Stimulated activated CD4-positive, alpha-beta T cell treated with anti-CD3 and anti-CD28 coated beads, Interleukin-4, amount 100 ng/mL, for 1 hour (primary cell): ENCODE measurements around the gene SPAAR.
A peak's percentile ranks its signal among the peaks of the same experiment; 100 is the strongest.
"Not testable (repeated sequence)": the region's sequence is repeated elsewhere in the genome, so short reads cannot be mapped to it uniquely, and the experiment has no call there.

Experiments used
- DNase-seq: peaks from one replicate; pipeline ENCODE4 v3.0.0-alpha.2; 2020

The SPAAR gene, protein sequence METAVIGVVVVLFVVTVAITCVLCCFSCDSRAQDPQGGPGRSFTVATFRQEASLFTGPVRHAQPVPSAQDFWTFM

DNA sequence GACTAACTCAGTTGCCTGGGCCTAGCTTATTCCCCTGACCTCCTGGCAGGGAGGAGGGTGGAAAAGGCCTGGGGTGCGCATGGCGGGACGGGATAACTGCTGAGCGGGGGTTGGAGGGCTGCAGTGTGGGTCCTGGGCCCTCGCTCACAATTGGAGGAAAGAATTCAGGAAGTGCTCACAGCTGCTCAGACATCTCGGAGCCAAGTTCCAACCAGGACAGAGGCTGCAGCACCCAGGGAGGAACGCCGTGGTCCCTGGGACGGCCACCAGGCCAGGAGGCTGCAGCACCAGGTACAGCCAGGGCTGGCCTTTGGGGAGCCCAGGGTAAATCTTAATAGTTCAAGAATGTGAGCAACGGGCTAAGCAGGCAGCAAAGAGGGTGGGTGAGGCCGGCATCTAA lies at the start of gene SPAAR:
Gene SPAAR (plus strand): TSS at position 217 of the 400 bp plus-strand sequence. CDS start 974 bp downstream, outside the sequence.
- DNase-seq = no peak

DNA sequence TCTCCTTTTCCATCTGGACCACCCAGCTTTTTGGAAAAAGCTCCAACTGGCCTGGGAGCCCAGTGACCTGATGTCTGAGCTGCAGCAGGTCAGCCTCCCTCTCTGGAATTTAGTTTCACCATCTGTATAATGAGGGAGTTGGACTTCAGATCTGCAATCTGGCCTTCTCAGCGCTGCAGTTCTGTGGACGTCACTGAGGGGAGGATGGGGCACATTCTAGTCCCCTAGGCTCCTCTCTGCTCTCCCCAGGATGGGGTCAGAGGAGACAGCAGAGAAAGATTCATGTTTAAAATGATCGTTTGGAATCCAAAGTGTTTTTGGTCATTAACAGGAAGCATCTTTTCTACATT lies 49.3 kb upstream of the SPAAR start:
- no peak for DNase-seq

DNA sequence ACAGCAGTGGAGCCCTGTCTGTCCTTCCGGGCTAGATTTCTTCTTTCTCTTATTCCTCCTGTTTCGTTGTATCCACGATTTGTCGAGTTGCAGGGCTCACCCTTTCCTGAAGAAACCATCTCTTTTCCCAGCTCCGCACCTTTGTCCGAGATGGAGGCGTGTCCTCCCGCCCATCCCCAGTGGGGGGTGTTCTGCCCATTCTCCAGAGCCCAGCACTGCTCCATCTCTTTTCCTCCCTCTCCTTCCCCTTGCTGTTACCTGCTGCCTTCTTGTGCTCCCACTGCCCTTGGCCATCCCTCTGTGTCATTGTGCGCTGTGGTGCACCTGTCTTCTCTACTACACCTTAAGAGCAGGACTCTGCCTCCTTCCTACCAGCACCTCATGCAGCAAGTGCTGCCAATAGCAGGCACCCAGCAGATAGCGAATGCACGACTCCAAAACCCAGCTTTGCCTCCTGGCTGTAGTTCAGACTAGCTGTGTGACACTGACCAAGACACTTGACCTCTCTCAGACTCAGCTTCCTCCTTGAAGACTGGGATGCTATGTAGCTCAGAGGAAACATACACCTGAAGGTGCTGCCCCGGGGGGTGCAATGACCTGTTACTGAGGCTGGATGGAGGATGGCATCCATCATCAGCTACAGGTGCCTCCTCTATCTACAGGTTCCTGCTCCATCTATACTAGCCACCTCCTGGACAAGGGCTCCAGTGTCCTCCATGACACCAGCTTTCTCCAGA lies 48.0 kb upstream of the SPAAR start:
- DNase-seq = no peak

DNA sequence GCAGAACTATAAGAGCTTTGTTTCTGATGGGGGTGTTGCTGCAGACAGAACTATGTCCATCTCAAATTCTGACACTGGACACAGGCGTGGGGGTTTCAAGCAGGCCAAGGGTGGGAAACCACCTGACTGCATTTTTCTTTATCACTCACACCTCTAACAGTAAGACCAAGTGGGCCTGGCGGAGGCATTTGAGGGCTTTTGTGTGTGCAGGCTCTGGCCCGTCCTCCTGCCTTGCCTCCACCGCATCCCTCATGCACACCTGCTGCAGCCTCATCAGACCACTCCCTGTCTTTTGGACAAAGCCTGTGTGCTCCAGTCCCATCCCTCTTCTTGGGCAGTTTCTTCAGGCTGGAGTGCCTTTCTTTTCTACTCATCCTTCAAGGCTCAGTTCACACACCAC lies 47.0 kb upstream of the SPAAR start:
- no peak for DNase-seq

DNA sequence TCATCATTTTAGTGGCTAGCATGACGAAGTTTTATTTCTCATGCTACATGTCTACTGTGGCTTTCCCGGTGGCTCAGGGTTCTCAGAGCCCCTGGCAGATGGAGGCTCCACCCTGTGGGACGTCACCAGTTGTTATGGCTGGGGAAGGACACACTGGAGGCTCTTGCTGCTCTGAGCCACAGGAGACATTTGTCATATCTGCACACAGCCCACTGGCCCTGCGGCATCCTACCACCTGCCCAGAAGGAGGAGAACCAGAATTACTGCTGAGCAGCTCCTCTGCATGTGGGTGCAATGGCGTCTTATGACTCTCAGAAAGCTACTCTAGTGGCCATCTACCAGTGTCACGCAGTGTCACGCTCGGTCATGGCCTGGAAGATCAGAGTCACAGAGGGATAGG lies 45.7 kb upstream of the SPAAR start:
- no peak for DNase-seq

DNA sequence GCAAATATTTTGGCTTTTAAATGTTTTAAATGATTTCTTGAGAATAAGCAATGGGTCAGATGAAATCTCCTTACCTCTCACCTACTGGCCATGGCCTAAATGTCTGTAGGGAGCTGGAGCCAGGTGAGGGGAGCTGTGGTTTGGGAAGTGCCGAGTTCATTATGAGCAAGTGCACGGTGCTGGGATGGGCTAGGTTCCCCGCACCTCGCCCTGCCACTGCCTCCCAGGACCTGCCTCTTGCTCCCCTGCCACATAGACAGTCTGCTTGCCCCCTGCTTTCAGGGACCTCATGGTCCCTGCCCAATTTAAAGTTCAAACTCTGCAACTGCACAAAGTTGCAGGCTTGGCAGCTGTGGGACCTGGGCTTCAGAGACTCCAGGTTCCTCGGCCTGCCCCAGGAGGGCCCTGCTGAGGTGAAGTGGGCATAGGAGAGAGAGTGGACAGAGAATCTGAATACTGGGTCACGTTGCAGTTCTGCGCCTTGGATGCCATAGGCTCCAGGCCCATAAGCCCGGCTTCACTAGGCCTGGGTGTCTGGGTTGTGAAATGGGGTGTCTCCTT lies 44.5 kb upstream of the SPAAR start:
- no peak for DNase-seq

DNA sequence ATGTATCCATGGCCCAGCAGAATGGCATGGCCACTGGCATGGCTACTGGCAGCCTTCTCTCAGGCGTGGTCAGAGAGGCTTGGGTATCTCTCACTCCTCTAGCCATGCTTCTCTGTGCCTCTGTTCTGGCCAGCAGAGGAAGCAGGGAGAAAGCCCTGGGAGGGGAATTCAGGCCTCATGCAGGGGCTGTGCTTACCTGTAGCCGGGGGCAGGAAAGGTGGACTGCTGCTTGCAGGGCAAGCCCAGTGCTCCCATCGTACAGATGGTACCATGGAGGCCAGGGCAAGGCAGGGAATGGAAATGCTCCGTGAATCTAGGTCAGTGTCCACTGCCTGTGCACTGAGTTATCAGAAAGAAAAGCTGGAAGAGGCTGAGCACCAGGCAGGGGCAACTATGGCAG lies 41.8 kb upstream of the SPAAR start:
- DNase-seq = no peak

DNA sequence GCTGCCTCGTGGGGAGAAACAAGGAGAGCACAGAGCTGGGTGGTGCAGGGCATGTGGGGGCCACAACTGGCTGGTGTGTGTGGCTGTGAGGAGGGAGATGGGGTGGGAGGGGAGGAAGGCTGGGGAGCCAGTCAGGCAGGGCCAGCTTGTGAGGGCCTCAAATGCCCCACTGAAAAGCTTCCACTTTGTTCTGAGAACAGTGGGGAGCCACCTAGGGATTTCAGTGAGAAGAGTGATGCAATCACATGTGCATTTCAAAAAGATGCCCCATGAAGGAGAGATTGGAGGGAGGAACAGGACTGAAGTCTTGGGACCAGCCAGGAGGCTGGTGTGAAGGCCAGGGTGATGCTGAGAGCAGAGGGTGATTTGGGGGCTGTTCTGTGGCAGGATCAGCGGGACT lies 40.4 kb upstream of the SPAAR start:
- DNase-seq = no peak

DNA sequence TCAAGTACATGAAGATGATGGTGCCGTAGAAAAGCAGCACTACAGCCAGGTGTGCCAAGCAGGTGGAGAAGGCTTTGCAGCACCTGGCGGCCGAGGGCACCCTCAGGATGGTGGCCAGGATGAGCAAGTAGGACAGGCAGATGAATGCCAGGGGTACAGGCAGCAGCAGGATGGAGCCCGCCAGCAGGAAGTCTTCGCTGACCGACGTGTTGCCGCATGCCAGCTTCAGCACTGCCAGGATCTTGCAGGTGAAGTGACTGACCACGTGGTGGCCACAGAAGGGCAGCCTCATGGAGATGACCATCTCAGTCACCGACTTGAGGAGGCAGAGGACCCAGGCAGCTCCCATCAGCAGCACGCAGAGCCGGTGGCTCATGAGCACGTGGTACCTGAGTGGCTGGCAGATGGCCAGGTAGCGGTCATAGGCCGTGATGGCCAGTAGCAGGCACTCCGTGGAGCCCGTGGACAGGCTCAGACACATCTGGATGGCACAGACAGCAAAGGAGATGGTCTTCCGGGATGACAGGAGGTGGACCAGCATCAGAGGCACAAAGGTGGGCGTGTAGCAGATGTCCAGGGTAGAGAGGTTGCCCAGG lies 39.6 kb upstream of the SPAAR start:
- no peak for DNase-seq

DNA sequence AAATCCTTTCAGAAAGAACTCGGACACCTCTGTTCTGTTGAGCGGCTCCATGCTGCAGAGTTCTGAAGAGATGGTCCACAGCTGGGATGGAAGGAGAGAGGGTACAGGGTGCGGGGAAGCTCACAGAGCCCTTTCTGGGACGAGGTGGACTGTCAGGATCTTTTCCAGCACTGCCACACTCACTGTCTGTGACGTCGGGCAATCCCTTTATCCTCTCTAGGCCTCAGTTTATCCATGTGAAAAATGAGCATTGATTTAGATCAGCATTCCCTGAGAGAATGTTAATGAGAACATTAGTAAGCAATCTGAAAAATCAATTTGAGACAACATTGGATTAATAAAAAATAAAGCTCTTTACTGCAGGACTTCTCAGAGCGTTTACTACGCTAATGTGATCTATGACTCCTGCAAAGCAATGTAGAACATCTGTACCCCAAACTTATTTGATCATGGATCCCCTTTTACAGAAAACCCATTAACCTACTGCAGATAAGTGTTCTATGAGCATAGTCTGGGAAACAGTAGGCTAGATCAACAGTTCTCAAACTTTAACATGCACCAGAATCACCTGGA lies 38.9 kb upstream of the SPAAR start, which contains the start of gene OR13J1:
Gene OR13J1 (minus strand): TSS at position 51 of the 573 bp plus-strand sequence. CDS start 0 bp downstream, at position 51.
- DNase-seq = no peak

DNA sequence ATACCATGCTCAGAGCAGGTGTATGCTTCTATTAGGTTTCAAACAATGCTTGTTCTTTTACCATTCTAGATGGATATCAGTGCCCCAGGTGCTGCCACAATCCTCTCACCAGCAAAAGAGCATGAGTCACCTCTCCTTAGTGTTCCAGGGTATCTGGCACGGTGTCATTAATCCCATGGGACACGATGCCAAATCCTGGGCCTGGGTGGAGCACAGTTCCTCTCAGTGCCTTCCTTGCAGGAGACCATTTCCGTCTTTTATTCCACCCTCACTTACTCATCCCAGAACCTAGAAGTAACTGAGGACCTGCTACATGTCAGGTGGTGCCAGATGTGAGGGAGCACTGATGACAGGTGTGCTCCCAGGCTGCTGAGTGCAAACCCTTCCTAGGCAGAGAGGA lies 37.7 kb upstream of the SPAAR start:
- DNase-seq = no peak

DNA sequence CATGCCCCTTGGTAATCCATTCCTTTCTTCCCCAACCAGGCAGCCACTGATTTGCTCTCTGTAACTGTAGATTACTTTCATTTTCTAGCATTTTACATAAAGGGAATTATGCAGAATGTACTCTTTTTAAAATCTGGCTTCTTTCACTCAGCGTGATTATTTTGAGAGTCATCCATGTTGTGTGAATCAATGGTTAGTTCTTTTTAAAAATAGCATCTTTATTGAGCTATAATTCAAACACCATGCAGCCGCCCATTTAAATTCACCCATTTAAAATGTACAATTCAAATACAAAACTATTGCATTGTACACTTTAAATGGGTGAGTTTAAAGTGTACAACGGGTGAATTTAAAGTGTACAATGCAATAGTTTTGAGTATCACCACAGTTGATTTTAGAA lies 36.8 kb upstream of the SPAAR start:
- DNase-seq = no peak

DNA sequence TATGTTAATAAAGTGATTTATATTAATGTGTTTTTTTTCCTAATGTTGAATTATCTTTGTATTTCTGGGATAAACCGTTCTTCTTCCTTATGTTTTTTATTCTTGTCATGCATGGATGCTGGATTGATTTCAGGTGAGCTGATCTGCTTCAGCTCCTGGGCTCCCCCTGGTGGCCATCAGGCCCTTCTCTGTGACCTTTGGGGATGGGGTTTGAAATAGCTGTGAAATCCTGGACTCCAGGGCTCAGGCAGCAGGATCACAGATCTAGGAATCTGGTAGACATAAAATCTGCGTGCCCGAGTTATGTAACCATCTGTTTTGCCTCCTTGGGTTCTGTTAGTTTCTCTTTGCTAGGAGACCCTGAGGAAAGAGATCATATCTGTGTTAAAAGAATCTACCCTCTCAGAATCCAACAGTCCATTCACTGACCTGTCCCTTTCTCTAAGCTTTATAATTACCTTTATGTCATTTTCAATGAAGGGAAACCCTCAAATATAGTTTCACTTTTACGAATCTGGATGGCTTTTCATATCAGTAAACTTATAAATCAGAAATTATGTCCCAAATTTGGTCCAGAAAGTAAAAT lies 26.9 kb upstream of the SPAAR start:
- peak; percentile 84 for DNase-seq

DNA sequence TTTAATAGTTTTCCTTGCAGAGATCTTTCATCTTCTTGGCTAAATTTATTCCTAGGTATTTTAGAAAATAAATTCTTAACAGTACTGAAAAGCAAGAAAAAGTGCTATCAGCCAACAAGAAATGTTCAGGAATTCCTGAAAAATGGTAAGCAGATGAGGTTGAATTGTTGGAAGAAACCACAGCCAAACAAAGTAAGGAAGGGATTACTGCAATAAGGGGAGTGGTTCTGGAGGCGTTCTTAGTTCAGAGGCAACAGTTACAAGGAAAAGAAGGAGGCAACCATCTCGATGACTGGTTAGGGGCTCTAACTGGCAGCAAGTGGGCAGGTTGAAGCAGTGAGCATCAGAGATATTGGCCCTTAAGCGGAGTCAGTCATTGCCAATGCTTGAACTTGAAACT lies 26.3 kb upstream of the SPAAR start:
- DNase-seq = no peak

DNA sequence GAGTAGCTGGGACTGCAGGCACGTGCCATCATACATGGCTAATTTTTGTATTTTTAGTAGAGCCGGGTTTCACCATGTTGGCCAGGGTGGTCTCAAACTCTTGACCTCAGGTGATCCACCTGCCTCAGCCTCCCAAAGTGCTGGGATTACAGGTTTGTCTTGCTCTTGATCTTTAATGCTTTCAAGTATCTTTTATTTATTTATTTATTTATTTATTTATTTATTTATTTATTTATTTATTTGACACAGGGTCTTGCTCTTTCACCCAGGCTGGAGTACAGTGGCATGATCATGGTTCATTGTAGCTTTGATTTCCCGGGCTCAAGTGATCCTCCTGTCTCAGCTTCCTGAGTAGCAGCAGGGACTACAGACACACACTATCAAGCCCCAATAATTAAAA lies 24.4 kb upstream of the SPAAR start:
- not testable (repeated sequence) for DNase-seq

DNA sequence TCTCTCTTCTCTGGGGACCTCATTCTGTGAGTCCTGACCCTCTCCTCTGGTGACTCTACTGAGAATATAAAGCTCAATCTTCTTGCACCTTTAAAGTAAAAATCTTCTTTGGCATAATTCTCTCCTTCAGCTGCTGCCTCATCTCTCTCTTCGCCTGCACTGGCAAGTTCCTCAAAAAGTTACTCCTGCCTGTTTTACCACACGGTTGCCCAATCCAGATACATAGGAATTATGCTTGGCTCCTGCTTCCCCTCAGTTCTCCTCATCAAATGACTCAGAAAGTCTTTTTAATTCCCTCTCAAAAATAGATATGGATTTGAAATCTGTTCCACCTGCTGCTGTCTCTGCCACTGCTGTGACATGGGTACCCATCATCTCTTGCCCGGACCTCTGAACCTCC lies 17.6 kb upstream of the SPAAR start:
- DNase-seq = no peak

DNA sequence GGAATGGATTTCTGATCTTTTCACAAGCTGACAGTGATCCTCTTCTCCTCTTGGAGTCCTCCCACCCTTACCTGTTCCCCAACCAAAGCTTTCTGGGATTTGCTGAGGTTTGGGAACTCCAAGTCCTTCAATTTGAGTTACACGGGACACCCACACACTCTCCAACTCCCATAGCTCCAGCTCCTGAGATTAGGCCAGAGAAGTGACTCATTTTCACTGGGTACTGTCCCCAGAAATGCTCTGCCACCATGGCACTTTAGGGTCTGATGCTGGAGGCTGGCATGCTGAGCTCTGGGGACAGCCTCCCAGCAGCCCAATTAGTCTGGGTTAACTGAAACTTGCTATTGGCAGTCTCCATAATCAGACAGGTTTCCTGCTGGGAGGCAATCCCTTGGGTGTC lies 17.2 kb upstream of the SPAAR start:
- no peak for DNase-seq

DNA sequence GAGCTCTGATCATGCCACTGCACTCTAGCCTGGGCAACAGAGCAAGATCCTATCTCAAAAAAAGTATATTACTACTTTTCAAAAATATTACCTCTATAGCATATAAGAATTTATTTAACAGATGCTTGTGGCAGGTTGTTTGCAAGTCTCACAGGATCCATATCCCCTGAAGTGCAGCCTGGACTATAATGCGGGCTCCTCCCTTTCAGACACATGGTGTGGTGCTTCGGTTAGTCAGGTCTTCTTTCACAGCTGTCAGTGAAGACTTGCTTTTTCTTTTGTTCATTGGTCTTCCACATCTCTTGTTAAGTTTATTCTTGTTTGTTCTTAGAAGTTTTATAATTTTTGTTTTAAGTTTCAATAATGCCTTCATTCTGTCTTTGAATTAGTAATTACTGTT lies 12.7 kb upstream of the SPAAR start:
- DNase-seq = no peak

DNA sequence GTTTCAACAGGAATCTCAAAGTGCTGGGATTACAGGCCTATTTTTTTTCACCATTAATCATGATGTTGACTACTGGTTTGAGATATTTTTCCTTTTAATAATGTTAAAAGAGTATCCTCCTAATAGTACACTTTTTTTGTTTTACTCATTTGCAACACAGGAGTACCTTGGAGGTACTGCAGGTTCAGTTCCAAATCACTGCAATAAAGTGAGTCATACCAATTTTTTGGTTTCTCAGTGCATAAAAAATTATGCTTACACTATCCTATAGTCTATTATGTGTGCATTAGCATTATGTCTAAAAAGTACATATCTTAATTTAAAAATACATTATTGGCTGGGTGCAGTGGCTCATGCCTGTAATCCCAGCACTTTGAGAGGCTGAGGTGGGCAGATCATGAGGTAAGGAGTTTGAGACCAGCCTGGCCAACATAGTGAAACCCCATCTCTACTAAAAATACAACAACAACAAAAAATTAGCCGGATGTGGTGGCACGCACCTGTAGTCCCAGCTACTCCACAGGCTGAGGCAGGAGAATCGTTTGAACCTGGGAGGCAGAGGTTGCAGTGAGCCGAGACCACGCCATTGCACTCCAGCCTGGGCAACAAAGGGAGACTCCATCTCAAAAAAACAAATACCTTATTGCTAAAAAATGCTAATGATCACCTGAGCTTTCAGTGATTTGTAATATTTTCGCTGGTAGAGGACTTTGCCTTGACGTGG lies 11.8 kb upstream of the SPAAR start:
- DNase-seq = not testable (repeated sequence)

DNA sequence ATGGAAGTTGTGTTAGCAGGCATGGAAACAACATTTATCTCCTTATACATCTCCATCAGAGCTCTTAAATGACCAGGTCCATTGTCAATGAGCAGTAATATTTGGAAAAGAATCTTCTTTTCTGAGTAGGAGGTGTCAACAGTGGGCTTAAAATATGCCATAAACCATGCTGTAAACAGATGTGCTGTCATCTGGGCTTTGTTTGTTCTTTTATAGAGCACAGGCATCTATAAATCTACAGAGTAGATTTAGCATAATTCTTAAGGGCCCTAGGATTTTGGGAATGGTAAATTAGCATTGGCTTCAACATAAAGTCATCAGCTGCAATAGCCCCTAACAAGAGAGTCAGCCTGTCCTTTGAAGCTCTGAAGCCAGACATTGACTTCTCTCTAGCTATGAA lies 11.0 kb upstream of the SPAAR start:
- no peak for DNase-seq

DNA sequence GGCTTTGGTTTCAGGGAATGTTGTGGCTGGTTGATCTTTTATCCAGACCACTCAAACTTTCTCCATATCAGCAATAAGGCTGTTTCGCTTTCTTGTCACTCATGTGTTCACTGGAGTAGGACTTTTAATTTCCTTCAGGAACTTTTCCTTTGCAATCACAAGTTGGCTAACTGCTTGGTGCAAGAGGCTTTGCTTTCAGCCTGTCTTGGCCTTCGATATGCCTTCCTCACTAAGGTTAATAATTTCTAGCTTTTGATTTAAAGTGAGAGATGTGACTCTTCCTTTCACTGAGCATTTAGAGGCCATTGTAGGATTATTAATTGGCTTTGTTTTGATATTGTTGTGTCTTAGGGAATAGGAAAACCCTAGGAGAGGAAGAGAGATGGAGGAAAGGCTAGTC lies 10.3 kb upstream of the SPAAR start:
- DNase-seq = no peak

DNA sequence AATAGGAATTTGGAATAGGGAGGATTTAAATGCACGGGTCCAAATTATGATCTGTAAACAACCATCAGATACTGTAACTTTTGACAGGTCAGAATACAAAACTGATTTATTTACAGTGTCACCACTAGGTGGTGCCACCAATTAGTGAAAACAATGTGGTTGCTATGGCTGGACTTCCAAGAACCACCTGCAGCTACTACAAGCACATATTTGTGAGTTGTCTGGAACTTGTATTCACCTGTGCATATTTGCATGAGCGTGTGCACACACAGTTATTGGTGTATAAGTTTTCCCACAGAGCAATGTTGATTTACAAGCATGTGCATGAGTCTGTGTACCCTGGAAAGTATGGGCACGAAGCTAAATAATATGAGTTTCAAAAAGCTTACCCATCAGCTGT lies 6.2 kb upstream of the SPAAR start:
- no peak for DNase-seq

DNA sequence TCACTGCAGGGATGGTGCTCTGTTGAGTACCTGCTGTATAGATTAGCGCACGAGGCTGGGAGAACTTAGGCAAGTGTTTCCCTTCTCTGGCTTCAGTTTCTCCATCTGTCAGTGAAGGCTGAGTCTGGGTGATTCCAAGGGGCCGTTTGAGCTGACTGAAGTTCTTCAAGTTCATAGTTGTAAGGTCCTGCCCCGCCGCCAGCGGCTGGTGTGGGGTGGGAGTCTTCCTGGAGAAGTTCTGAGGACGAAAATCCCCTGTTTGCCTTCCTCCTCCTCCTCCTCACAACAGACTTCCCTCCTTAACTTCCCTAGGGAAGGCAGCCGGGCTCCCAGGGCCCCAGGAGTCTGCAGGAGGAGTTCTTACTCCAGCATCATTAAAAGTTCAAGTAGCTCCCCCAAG lies 5.0 kb upstream of the SPAAR start:
- no peak for DNase-seq
